HG03520 (cell line): ENCODE data around the gene IL1R1.
"Not testable (repeated sequence)": the region's sequence is repeated elsewhere in the genome, so short reads cannot be mapped to it uniquely, and the experiment has no call there.

Source experiments
- ATAC-seq: cut with Tn5 transposase; IDR thresholded peaks from one replicate; pipeline ENCODE4 v1.9.1; 2021; ENCODE audit warnings: mild to moderate bottlenecking, moderate library complexity; ENCODE audit not compliant: unreplicated experiment

The IL1R1 gene, protein sequence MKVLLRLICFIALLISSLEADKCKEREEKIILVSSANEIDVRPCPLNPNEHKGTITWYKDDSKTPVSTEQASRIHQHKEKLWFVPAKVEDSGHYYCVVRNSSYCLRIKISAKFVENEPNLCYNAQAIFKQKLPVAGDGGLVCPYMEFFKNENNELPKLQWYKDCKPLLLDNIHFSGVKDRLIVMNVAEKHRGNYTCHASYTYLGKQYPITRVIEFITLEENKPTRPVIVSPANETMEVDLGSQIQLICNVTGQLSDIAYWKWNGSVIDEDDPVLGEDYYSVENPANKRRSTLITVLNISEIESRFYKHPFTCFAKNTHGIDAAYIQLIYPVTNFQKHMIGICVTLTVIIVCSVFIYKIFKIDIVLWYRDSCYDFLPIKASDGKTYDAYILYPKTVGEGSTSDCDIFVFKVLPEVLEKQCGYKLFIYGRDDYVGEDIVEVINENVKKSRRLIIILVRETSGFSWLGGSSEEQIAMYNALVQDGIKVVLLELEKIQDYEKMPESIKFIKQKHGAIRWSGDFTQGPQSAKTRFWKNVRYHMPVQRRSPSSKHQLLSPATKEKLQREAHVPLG

GRCh38 chr2:102141970-102142828 lies at the start of gene IL1R1:
Gene IL1R1 (plus strand): TSS chr2:102142746. CDS start chr2:102157725, 14,979 bp downstream.
- ATAC-seq, result no peak

- ATAC-seq, result no peak
Measured at GRCh38 chr2:102093662-102094061, 48.9 kb upstream of the IL1R1 start.

GRCh38 chr2:102094917-102095316 lies 47.6 kb upstream of the IL1R1 start:
- ATAC-seq, result no peak

DNA sequence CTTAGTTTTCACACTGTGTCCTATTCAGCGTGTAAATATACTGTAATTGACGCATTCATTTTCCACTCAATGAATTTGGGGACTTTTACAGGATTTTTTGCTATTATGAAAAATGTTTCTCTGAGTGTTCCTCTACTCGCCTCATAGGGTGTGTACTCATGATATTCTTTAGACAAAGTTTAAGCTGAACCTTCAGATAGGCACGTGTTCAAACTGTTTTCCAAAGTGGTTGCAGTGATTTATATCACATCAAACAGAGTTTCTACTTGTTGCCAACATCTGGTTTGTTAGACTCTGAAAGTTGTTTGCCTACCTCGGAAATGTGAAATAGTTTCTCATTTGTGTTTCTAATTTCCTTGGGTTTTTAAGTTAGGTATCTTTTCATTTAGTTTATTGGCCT lies 46.4 kb upstream of the IL1R1 start:
- no peak for ATAC-seq

DNA sequence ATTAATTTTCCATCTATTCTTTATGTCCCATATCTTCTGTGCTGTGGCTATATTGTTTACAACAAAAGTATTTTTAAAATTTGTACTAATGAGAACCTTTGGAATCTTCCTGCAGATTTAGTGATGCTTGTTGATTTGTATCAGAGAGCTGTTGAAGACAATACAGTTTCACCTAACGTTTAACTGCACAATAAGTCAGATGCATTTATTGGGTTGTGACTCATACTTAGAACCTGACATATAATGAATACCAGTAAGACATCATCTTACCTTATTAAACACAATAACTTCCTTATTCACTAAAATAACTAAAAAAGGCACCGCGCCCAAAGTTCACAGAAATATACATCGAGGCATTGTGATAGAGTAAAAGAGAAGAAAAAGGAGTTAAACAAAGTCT lies 43.8 kb upstream of the IL1R1 start:
- ATAC-seq, result no peak

- ATAC-seq, result no peak
Measured at GRCh38 chr2:102099536-102100298, 42.8 kb upstream of the IL1R1 start.

- no peak for ATAC-seq
Measured at GRCh38 chr2:102100371-102101096, 42.0 kb upstream of the IL1R1 start.

DNA sequence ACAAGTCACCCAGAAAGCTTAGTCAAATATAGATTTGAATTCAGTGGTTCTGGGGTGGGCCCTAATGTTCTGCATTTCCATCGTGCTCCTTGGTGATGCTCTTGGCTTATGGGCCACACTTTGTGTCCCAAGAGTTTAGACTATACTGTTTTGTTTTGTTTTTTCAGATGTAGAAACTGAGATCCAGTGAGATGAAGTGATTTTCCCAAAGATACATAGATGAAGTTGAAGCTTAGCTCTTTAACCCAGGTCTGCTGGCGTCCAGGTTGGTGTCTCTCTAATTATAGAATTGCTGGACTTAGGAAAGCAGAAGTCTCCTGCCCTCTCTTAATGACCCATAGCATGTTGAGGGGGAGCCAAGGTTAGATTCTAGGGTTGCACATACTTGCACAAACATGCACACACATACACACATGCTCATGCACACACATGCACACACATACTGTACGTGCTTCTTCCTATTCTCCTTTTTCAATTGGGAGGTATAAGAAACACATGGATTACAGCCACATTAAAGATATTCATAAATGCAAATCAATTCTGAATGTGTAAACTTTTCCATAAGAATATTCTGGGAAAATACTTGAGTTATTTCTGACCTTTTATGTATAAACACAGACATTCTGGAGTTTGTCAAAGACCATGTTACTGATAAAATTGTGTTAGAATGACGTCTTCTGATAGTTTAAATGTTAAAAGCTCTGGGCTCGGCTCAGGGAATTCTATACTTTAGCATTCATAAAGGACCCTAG lies 41.3 kb upstream of the IL1R1 start:
- ATAC-seq, result no peak

GRCh38 chr2:102101849-102102635 lies 40.5 kb upstream of the IL1R1 start:
- ATAC-seq, result no peak

DNA sequence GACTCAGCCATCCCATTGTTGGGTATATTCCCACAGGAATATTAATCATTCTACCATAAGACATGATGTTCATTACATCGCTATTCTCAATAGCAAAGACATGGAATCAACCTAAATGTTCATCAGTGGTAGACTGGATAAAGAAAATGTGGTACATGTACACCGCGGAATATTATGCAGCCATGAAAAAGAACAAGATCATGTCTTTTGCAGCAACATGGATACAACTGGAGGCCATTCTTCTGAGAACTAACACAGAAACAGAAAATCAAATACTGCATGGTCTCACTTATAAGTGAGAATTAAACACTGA lies 40.0 kb upstream of the IL1R1 start:
- ATAC-seq, result not testable (repeated sequence)

GRCh38 chr2:102103284-102103683 lies 39.3 kb upstream of the IL1R1 start:
- ATAC-seq, result no peak

- ATAC-seq, result peak; percentile 68
Measured at GRCh38 chr2:102103992-102104871, 38.3 kb upstream of the IL1R1 start.

DNA sequence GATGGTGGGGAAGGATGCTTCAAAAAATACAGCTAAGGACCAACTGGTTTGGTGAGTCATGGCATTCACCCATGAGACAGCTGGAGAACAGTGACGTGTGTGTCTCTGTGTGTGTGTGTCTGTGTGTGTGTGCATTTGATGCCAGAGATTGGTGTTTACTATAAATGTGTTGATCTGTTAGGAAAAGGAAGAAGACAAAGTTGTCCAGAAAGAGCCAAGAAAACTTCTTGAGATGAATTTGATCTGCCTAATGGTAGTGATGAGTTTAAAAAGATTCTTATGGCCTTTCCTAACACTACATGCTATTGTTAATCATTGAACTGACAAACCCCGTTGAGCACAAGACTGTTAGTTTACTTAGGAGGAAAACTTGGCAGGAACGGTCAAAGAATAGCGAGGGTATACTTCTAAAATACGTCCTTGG lies 36.4 kb upstream of the IL1R1 start:
- no peak for ATAC-seq

DNA sequence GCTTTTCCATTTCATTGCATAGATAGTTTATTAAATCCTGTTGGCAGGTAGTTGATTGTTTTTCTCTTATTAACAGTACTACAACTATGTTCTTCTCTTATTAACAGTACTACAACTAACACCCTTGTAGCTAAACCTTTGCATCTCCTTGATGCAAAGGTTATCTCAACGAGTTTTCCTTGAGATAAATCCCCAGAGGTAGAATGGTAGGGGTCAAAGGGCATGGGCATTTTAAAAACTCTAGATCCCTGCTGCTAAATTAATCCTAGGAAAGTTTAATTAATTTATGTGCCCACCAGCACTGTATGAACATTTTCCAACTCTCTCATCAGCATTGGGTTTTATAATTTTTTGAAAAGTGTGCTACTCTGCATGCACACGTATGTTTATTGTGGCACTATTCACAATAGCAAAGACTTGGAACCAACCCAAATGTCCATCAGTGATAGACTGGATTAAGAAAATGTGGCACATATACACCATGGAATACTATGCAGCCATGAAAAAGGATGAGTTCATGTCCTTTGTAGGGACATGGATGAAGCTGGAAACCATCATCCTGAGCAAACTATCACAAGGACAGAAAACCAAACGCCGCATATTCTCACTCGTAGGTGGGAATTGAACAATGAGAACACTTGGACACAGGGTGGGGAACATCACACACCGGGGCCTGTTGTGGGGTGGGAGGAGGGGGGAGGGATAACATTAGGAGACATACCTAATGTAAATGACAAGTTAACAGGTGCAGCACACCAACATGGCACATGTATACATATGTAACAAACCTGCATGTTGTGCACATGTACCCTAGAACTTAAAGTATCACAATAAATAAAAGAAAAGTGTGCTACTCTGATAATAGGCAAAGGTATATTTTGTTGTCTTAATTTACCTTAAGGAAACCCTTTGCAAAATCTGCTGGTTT lies 35.5 kb upstream of the IL1R1 start:
- ATAC-seq, result not testable (repeated sequence)

DNA sequence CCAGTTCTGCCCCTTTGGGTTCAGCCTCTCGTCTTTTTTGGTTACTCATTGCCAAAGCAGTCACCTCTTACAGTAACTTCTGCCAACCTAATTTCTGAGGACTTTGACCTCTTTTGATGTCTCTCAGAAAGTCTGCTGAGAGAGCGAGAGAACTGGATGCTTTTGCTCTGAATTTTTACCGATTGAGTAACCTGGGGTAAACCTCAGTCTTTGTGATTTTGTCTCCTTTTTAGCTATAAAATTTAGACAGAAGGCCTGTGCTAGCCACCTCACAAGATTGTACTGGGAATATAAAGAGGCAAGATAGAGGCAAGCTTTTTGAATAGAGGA lies 34.8 kb upstream of the IL1R1 start:
- peak; percentile 32 for ATAC-seq

DNA sequence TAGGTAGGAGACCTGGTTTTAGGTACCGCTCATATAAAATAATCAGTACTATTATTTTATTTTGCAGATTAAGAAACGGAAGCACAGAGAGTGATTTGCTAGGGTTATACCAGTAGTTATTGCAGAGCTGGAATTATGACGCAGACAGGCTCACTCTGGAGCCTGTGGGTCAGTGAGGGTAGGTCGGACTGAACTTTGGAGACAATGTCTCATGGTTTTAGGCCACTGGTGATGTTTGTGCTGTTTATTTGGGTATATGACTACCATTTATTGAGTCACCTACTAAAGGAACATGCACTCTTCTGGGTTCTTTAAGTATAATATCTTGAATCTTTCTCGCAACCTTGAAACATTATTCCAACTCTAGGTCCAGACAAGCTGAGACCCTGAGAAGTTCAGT lies 33.5 kb upstream of the IL1R1 start:
- no peak for ATAC-seq

- ATAC-seq, result no peak
Measured at GRCh38 chr2:102110171-102110570, 32.4 kb upstream of the IL1R1 start.
